H1 (cell line): ENCODE results near the gene MYOZ2. TPM values are rescaled to one million over a fixed set of nuclear protein-coding genes. Genes with fewer than 3 reads are reported as not detected.

ENCODE experiments used
- CTCF ChIA-PET: fragments of 300-600 bp; sonication (Branson Sonifier 250); formaldehyde crosslinking; loops from one replicate; lab custom pipeline; 2021; ENCODE audit not compliant: partially characterized antibody; lab: Charles Lee
- POLR2A ChIA-PET: fragments of 300-600 bp; sonication (Branson Sonifier 250); formaldehyde crosslinking; loops from one replicate; lab custom pipeline; 2021; ENCODE audit warnings: inconsistent platforms; ENCODE audit not compliant: partially characterized antibody; lab: Charles Lee
- DNase-seq, 2 experiments: peaks; one replicate each; pipeline versions ENCODE4 v3.0.0 to v3.0.0-alpha.2; 2010 to 2022; ENCODE audit warnings: low spot score in 2 of 2, low read depth in 1 of 2, mixed read lengths in 1 of 2
- FAIRE-seq: peaks from 2 replicates; lab custom pipeline; 2011; peaks lifted over from hg19 to GRCh38; lab: Jason Lieb, UNC
- H2AFZ ChIP-seq: 2 replicates; pipeline ENCODE4 v1.8.1; 2012; ENCODE audit warnings: low read length, inconsistent platforms
- H2AK5ac ChIP-seq: 2 replicates; pipeline ENCODE4 v1.6.1; 2013; ENCODE audit warnings: low read depth, low read length
- H2BK120ac ChIP-seq: replicated peaks from 2 replicates; pipeline ENCODE3; 2013; ENCODE audit warnings: low read depth, low read length, inconsistent platforms
- H2BK12ac ChIP-seq: 2 replicates; pipeline ENCODE4 v1.6.1; 2013; ENCODE audit warnings: low read depth, low read length
- H2BK15ac ChIP-seq: 2 replicates; pipeline ENCODE4 v1.6.1; 2013; ENCODE audit warnings: low read length
- H2BK20ac ChIP-seq: 2 replicates; pipeline ENCODE4 v1.6.1; 2013; ENCODE audit warnings: low read length
- H2BK5ac ChIP-seq: 2 replicates; pipeline ENCODE4 v1.6.1; 2013; ENCODE audit warnings: low read depth, low read length
- H3K14ac ChIP-seq: 2 replicates; pipeline ENCODE4 v1.6.1; 2013; ENCODE audit warnings: inconsistent platforms; ENCODE audit not compliant: insufficient read length
- H3K18ac ChIP-seq: 2 replicates; pipeline ENCODE4 v1.6.1; 2013; ENCODE audit warnings: low read length; ENCODE audit errors: extremely low read depth
- H3K23ac ChIP-seq: 2 replicates; pipeline ENCODE4 v1.6.1; 2013; ENCODE audit warnings: inconsistent platforms; ENCODE audit not compliant: insufficient read length
- H3K23me2 ChIP-seq: 2 replicates; pipeline ENCODE4 v1.6.1; 2013; ENCODE audit warnings: low read depth, low read length
- H3K27ac ChIP-seq: 2 replicates; pipeline ENCODE4 v1.6.1; 2011; ENCODE audit warnings: low read depth, low read length, inconsistent platforms
- H3K27me3 ChIP-seq, 4 experiments: replicated peaks in 1 of 4; 1 replicate in 1 of 4; 2 replicates in 3 of 4; pipeline versions ENCODE4 v1.6.1 to v1.8.1; 2011 to 2013; ENCODE audit warnings: low read length in 3 of 4, mild to moderate bottlenecking in 3 of 4, inconsistent platforms in 2 of 4, mixed read lengths in 2 of 4, moderate library complexity in 1 of 4; ENCODE audit not compliant: control insufficient read depth in 3 of 4, insufficient read depth in 3 of 4; ENCODE audit errors: extremely low read depth in 1 of 4
- H3K36me3 ChIP-seq, 4 experiments: 2 replicates each; pipeline versions ENCODE4 v1.6.1 to v1.8.1; 2011 to 2013; ENCODE audit warnings: mild to moderate bottlenecking in 4 of 4, low read length in 3 of 4, moderate library complexity in 2 of 4, control low read depth in 1 of 4, inconsistent platforms in 1 of 4; ENCODE audit not compliant: insufficient read depth in 4 of 4, control insufficient read depth in 2 of 4
- H3K4ac ChIP-seq: replicated peaks from 2 replicates; pipeline ENCODE3; 2013; ENCODE audit warnings: low read length, low read depth, mixed read lengths, inconsistent platforms; ENCODE audit not compliant: insufficient read length
- H3K4me1 ChIP-seq, 4 experiments: replicated peaks in 1 of 4; 1 replicate in 1 of 4; 2 replicates in 3 of 4; pipeline versions ENCODE4 v1.6.1 to v1.8.1; 2011 to 2013; ENCODE audit warnings: low read length in 3 of 4, inconsistent platforms in 2 of 4, mixed read lengths in 1 of 4; ENCODE audit not compliant: insufficient read depth in 4 of 4, control insufficient read depth in 3 of 4
- H3K4me2 ChIP-seq, 2 experiments: 2 replicates each; pipeline versions ENCODE4 v1.6.1 to v1.8.1; 2011 to 2013; ENCODE audit warnings: low read depth in 2 of 2, low read length in 2 of 2, control low read depth in 1 of 2, inconsistent platforms in 1 of 2, mild to moderate bottlenecking in 1 of 2; ENCODE audit not compliant: insufficient read depth in 1 of 2
- H3K4me3 ChIP-seq, 4 experiments: fragments of 200-600, 300-600 bp in 1 of 4; sonication (generic), shearing (Covaris generic), sonication (Bioruptor Twin) in 1 of 4; 2 replicates each; pipeline versions ENCODE4 v1.5.1 to v1.8.1; 2011 to 2016; ENCODE audit warnings: low read length in 4 of 4, low read depth in 3 of 4, control low read depth in 2 of 4, inconsistent platforms in 2 of 4, mild to moderate bottlenecking in 2 of 4, mixed read lengths in 1 of 4, moderate library complexity in 1 of 4; ENCODE audit not compliant: insufficient read depth in 2 of 4; ENCODE audit errors: extremely low read depth in 1 of 4
- H3K56ac ChIP-seq: replicated peaks from 2 replicates; pipeline ENCODE3; 2013; ENCODE audit warnings: low read depth, mild to moderate bottlenecking, mixed read lengths, low read length, inconsistent platforms; ENCODE audit not compliant: insufficient read length
- H3K79me1 ChIP-seq: 2 replicates; pipeline ENCODE4 v1.6.1; 2013; ENCODE audit warnings: low read depth, low read length, control low read depth
- H3K79me2 ChIP-seq, 2 experiments: 2 replicates each; pipeline versions ENCODE4 v1.6.1 to v1.8.1; 2012 to 2013; ENCODE audit warnings: low read length in 2 of 2, mild to moderate bottlenecking in 2 of 2, inconsistent platforms in 1 of 2; ENCODE audit not compliant: insufficient read depth in 2 of 2, control insufficient read depth in 1 of 2
- H3K9ac ChIP-seq, 4 experiments: replicated peaks in 1 of 4; 1 replicate in 1 of 4; 2 replicates in 3 of 4; pipeline versions ENCODE4 v1.6.1 to v1.8.1; 2011 to 2013; ENCODE audit warnings: low read depth in 3 of 4, low read length in 3 of 4, control low read depth in 2 of 4, mild to moderate bottlenecking in 2 of 4, moderate library complexity in 2 of 4, inconsistent platforms in 1 of 4; ENCODE audit errors: extremely low read depth in 1 of 4
- H3K9me3 ChIP-seq, 2 experiments: 2 replicates each; pipeline versions ENCODE4 v1.6.1 to v1.8.1; 2012 to 2013; ENCODE audit warnings: mild to moderate bottlenecking in 2 of 2, moderate library complexity in 2 of 2, control low read depth in 1 of 2, inconsistent platforms in 1 of 2, low read depth in 1 of 2, low read length in 1 of 2, mixed read lengths in 1 of 2; ENCODE audit not compliant: insufficient read depth in 2 of 2
- H4K20me1 ChIP-seq, 2 experiments: replicated peaks in 1 of 2; 2 replicates each; pipeline versions ENCODE3 to v1.8.1; 2011 to 2013; ENCODE audit warnings: inconsistent platforms in 2 of 2, low read length in 2 of 2, mild to moderate bottlenecking in 1 of 2; ENCODE audit not compliant: insufficient read depth in 2 of 2, control insufficient read depth in 1 of 2
- H4K5ac ChIP-seq: 2 replicates; pipeline ENCODE4 v1.6.1; 2013; ENCODE audit warnings: low read length, low read depth, mixed read lengths, inconsistent platforms; ENCODE audit not compliant: insufficient read length
- H4K8ac ChIP-seq: 2 replicates; pipeline ENCODE4 v1.8.0; 2013; ENCODE audit warnings: mild to moderate bottlenecking, moderate library complexity, low read length, inconsistent platforms; ENCODE audit not compliant: insufficient read depth; ENCODE audit errors: extremely low read depth
- H4K91ac ChIP-seq: replicated peaks from 2 replicates; pipeline ENCODE3; 2013; ENCODE audit warnings: low read length, mixed read lengths, inconsistent platforms; ENCODE audit not compliant: insufficient read length
- CREB1 ChIP-seq: IDR thresholded peaks from 2 replicates; pipeline ENCODE4 v1.6.1; 2012; ENCODE audit warnings: inconsistent platforms
- HDAC2 ChIP-seq, 2 experiments: fragments of 300-600 bp in 1 of 2; sonication (generic) in 1 of 2; IDR thresholded peaks; 2 replicates each; pipeline ENCODE4 v1.6.1; 2011 to 2012; ENCODE audit warnings: low read depth in 2 of 2, low read length in 2 of 2, mild to moderate bottlenecking in 2 of 2, moderate library complexity in 2 of 2, borderline replicate concordance in 1 of 2, inconsistent platforms in 1 of 2
- KDM4A ChIP-seq: IDR thresholded peaks from one replicate; pipeline ENCODE4 v1.7.1; 2012; ENCODE audit warnings: low read depth, mild to moderate bottlenecking, moderate library complexity, low read length, inconsistent platforms; ENCODE audit not compliant: severe bottlenecking
- KDM5A ChIP-seq: fragments of 200-600 bp; IDR thresholded peaks from 2 replicates; pipeline ENCODE4 v1.7.1; 2012; ENCODE audit warnings: mild to moderate bottlenecking, low read length, inconsistent platforms, mixed read lengths
- PHF8 ChIP-seq: fragments of 200-600 bp; sonication (generic); conservative IDR thresholded peaks from 2 replicates; pipeline ENCODE4 v1.7.1; 2012; ENCODE audit warnings: low read depth, mild to moderate bottlenecking, inconsistent platforms, low read length, moderate library complexity
- POLR2A ChIP-seq, 2 experiments: IDR thresholded peaks; 1 replicate in 1 of 2; 2 replicates in 1 of 2; pipeline ENCODE4 v1.6.1; 2011; ENCODE audit warnings: low read depth in 2 of 2, low read length in 2 of 2, mild to moderate bottlenecking in 2 of 2; ENCODE audit errors: control extremely low read depth in 1 of 2
- POU5F1 ChIP-seq: IDR thresholded peaks from 2 replicates; pipeline ENCODE4 v1.6.1; 2011; ENCODE audit warnings: low read depth, mild to moderate bottlenecking, low read length, moderate library complexity
- SP1 ChIP-seq: IDR thresholded peaks from 2 replicates; pipeline ENCODE4 v1.6.1; 2011; ENCODE audit warnings: low read depth, low read length
- TAF7 ChIP-seq: optimal IDR thresholded peaks from 2 replicates; pipeline ENCODE3; 2011; ENCODE audit warnings: low read depth, mild to moderate bottlenecking, inconsistent platforms, low read length, moderate library complexity, borderline replicate concordance
- WGBS, 2 experiments: shearing (Covaris generic) in 1 of 2; methylation state at CpG; one replicate each; pipeline versions ENCODE4 v1.1.6 to v1.1.7; 2013 to 2015; ENCODE audit warnings: low lambda C conversion rate in 2 of 2, mixed read lengths in 2 of 2, inconsistent platforms in 1 of 2, low coverage in 1 of 2, missing lambda C conversion rate in 1 of 2; ENCODE audit not compliant: insufficient replicate concordance in 2 of 2, insufficient coverage in 1 of 2, insufficient read length in 1 of 2; ENCODE audit errors: extremely low coverage in 1 of 2, missing lambda C conversion rate in 1 of 2; 5-methylcytosine and 5-hydroxymethylcytosine counted together
- polyA plus RNA-seq, 7 experiments: library from polyadenylated mRNA; depleted of rRNA in 3 of 7; stranded (reverse) in 5 of 7; unstranded in 2 of 7; fragments of >200 nt in 5 of 7; fragments of 200-250 nt in 2 of 7; gene quantifications; 1 replicate in 5 of 7; 2 replicates in 1 of 7; 4 replicates in 1 of 7; pipeline versions ENCODE4 v1.2.1 to v1.2.3, GENCODE V29; 2011 to 2013; ENCODE audit warnings: missing spikeins in 2 of 7, mixed read lengths in 2 of 7
- total RNA-seq: library from RNA; stranded (reverse); fragmentation: NEBNext Ultra II Directional; extraction: Animal tissue kit (Norgen Biotek cat#: 25700); gene quantifications from 2 replicates; pipeline ENCODE4 v1.2.1, GENCODE V29; 2021
- TF ChIP-seq, protein P1 (sequence below): IDR thresholded peaks from 2 replicates; pipeline ENCODE4 v1.6.1; 2011; ENCODE audit warnings: low read length, improper control_type of control experiment
- TF ChIP-seq, protein P2 (sequence below), 3 experiments: IDR thresholded peaks; 1 replicate in 2 of 3; 2 replicates in 1 of 3; pipeline versions ENCODE4 v1.5.1 to v1.6.1; 2011; ENCODE audit warnings: low read length in 3 of 3, mild to moderate bottlenecking in 3 of 3, inconsistent platforms in 2 of 3, low read depth in 1 of 3, moderate library complexity in 1 of 3; ENCODE audit not compliant: insufficient read depth in 1 of 3; ENCODE audit errors: control extremely low read depth in 1 of 3

The MYOZ2 gene
- total and polyA plus RNA-seq, 2 of the 8 experiments (the other 6 are each of a cell fraction or from before 2014, with no cell fraction given) = not detected

DNA sequence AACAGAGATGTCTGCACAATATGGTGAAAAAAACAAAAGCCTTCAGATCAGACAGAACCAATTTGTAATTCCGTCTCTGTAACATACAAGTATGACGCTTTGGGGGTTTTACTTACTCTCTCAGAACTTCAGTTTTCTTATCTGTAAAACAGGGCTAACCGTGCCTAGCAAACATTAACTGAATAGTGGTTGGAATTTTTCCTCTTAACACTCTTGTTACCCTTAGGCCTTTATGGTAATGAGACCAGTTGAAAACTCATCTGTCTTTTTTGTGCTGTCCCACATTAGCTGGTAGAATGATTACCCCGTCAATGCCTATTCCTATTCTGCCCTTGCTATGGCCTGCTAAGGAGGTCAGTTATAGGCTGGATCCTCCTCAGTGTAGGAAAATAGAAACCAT is 4.5 kb upstream of the MYOZ2 start:
- Histone ChIP-seq H3K4ac (no peak overlapping the region), H3K27me3 (peaks cover 0 to 1% (median 0%) of the 10 kb centered on the region in 4 experiments; a peak in 1 of 7 replicates), H3K9me3 (no peaks in the 10 kb centered on the region; a peak in 1 of 4 replicates), H2BK120ac (no peak overlapping the region), H2AFZ (peak overlapping the region; percentile 28; the same call in 1 of the 2 replicates), H3K23ac (no peak overlapping the region), H3K23me2 (no peaks in the 10 kb centered on the region), H3K56ac (no peak overlapping the region), H2BK12ac (no peak overlapping the region), H3K4me3 (no peak overlapping the region), H4K8ac (no peak overlapping the region), H4K5ac (no peak overlapping the region), H4K91ac (no peak overlapping the region), H3K18ac (no peak overlapping the region), H4K20me1 (no peaks in the 10 kb centered on the region), H2BK20ac (no peak overlapping the region), H3K9ac (no peak overlapping the region), H3K79me2 (no peaks in the 10 kb centered on the region), H3K27ac (no peak overlapping the region), H2AK5ac (no peak overlapping the region), H3K36me3 (no peaks in the 10 kb centered on the region), H3K79me1 (no peaks in the 10 kb centered on the region), H3K14ac (no peak overlapping the region), H2BK5ac (no peak overlapping the region), H3K4me1 (no peaks in the 10 kb centered on the region), H3K4me2 (no peak overlapping the region), H2BK15ac (no peak overlapping the region)
- CTCF ChIA-PET = interaction anchor here (1.0 kb wide), 1 partner anchor 89 kb away, joined by 3 read pairs; no protein-coding TSS in a partner anchor
- POLR2A ChIA-PET = no interaction called here
- FAIRE-seq (no peak), DNase-seq (no peak)
- 95% methylated on average over 4 of the region's 4 CpGs; no CpG with 5 or more reads in 1 of the 2 experiments for WGBS, 2 experiments
- no peak for TF ChIP-seq PHF8
- TF ChIP-seq HDAC2 (IDR thresholded peaks at IDR 0.05; ENCODE audit: borderline replicate concordance in 1 of 2, low read depth in 2 of 2, low read length in 2 of 2) = no peak
- TF ChIP-seq POU5F1 = no peak
- TF ChIP-seq, protein P1, sequence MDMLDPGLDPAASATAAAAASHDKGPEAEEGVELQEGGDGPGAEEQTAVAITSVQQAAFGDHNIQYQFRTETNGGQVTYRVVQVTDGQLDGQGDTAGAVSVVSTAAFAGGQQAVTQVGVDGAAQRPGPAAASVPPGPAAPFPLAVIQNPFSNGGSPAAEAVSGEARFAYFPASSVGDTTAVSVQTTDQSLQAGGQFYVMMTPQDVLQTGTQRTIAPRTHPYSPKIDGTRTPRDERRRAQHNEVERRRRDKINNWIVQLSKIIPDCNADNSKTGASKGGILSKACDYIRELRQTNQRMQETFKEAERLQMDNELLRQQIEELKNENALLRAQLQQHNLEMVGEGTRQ = no peak
- TF ChIP-seq KDM4A = no peak
- no peak for TF ChIP-seq CREB1
- TF ChIP-seq, protein P2, sequence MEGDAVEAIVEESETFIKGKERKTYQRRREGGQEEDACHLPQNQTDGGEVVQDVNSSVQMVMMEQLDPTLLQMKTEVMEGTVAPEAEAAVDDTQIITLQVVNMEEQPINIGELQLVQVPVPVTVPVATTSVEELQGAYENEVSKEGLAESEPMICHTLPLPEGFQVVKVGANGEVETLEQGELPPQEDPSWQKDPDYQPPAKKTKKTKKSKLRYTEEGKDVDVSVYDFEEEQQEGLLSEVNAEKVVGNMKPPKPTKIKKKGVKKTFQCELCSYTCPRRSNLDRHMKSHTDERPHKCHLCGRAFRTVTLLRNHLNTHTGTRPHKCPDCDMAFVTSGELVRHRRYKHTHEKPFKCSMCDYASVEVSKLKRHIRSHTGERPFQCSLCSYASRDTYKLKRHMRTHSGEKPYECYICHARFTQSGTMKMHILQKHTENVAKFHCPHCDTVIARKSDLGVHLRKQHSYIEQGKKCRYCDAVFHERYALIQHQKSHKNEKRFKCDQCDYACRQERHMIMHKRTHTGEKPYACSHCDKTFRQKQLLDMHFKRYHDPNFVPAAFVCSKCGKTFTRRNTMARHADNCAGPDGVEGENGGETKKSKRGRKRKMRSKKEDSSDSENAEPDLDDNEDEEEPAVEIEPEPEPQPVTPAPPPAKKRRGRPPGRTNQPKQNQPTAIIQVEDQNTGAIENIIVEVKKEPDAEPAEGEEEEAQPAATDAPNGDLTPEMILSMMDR (IDR thresholded peaks at IDR 0.05; ENCODE audit: control extremely low read depth in 1 of 3, insufficient read depth in 1 of 3, low read depth in 1 of 3, low read length in 3 of 3) = no peak
- no peak for TF ChIP-seq SP1
- no peak for TF ChIP-seq POLR2A (IDR thresholded peaks at IDR 0.05; ENCODE audit: control extremely low read depth in 1 of 2, low read depth in 2 of 2, low read length in 2 of 2)
- TF ChIP-seq KDM5A = no peak
- no peak for TF ChIP-seq TAF7
